Suprapubic skin (tissue), 4 donors: ENCODE data around the gene ARMC8.

Source experiments
- EP300 ChIP-seq: sonication (generic); formaldehyde crosslinking; IDR thresholded peaks from one replicate; pipeline ENCODE4 v1.6.1; 2017; ENCODE audit warnings: antibody characterized with exemption
- POLR2A ChIP-seq, 2 donors: fragments of 450-650 bp; IDR thresholded peaks; one replicate each; pipeline ENCODE4 v1.6.1; 2017; ENCODE audit warnings: antibody characterized with exemption in 2 of 2, mild to moderate bottlenecking in 2 of 2, moderate library complexity in 2 of 2
- POLR2AphosphoS5 ChIP-seq, 3 donors: sonication (generic); formaldehyde crosslinking; IDR thresholded peaks; one replicate each; pipeline ENCODE4 v1.6.1; 2017; ENCODE audit warnings: antibody characterized with exemption in 3 of 3
- TF ChIP-seq, protein P1 (sequence below), 2 donors: fragments of 200-600 bp in 1 of 2; fragments of 450-650 bp in 1 of 2; sonication (generic) in 1 of 2; IDR thresholded peaks; one replicate each; pipeline ENCODE4 v1.5.1; 2016 to 2019; ENCODE audit warnings: antibody characterized with exemption in 2 of 2, mild to moderate bottlenecking in 1 of 2, moderate library complexity in 1 of 2

DNA sequence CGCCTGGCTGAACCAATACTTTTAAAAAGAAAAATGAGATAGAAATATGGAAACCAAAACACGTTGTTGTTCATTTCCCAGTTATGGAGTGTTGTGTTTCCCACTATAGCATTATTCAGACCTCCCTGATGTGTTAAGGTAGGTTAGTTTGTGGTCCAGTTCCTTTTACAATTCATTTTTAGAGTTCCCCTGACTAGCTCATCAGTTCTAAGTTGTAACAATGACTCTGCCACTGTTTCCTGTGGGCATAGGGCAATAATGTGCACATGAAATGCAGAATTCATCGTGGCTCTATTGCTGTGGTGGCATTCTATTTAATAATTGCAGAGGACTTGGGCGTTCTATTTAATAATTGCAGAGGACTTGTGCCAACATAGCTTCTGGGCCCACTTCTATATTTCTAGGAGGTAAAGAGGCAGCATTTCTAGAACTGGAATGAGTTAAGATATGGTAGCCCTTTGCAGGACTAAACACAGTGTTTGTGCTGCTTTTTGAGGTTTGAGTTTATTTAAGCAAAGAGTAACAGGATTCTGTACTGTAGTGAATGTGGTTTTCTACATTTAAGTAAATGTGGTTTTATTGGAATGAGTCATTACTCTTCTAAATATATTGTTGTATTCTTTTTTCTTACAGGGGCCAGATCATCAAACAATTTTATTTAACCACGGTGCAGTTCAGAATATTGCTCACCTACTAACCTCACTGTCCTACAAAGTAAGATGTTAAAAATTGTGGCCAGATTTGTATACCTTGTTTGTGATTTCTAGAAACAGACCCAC, 47.5 kb downstream of the ARMC8 start:
- TF ChIP-seq, protein P1, sequence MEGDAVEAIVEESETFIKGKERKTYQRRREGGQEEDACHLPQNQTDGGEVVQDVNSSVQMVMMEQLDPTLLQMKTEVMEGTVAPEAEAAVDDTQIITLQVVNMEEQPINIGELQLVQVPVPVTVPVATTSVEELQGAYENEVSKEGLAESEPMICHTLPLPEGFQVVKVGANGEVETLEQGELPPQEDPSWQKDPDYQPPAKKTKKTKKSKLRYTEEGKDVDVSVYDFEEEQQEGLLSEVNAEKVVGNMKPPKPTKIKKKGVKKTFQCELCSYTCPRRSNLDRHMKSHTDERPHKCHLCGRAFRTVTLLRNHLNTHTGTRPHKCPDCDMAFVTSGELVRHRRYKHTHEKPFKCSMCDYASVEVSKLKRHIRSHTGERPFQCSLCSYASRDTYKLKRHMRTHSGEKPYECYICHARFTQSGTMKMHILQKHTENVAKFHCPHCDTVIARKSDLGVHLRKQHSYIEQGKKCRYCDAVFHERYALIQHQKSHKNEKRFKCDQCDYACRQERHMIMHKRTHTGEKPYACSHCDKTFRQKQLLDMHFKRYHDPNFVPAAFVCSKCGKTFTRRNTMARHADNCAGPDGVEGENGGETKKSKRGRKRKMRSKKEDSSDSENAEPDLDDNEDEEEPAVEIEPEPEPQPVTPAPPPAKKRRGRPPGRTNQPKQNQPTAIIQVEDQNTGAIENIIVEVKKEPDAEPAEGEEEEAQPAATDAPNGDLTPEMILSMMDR (IDR thresholded peaks at IDR 0.05): no peak
- TF ChIP-seq POLR2A (IDR thresholded peaks at IDR 0.05) (no peak), POLR2AphosphoS5 (IDR thresholded peaks at IDR 0.05) (no peak), EP300 (no peak)
